HG02885 (cell line): Measurements from ENCODE around the gene ERN1.

Experiments used
- ATAC-seq: cut with Tn5 transposase; IDR thresholded peaks from one replicate; pipeline ENCODE4 v1.9.1; 2021; ENCODE audit warnings: mild to moderate bottlenecking; ENCODE audit not compliant: unreplicated experiment, poor library complexity

Gene ERN1

DNA sequence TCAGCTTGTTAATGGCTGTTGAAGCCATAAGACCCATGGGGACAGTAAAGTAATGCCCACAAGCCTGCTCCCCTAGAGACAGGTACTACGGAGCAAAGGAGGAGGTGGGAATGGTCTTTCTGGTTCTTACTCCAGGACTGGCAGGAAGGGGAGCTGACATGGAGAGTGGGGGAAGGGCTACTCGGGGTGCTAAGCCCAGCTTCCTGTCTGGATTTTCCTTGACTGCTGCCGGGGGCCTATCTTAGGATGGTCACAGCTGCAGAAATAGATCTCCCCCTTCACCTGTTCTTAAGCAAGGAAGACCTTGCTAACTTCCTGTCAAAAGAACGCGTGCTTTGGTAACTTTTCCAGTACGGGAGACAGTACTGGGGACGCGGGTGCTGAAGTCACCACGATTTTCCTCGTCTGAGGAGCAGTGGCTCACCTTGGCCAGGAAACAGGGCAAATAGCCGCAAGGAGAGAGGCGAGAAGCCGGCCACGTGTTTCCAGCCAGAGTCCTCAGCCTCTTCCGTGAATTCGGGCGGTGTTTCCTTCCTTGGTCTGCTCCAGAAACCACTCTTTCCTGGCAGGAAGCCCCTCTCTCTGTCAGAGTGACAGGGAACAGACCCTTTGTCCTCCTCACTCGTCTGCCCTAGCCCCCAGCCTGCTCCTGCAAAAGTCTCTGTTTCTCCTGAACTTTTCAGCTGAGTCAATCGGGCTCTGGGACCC, 132.4 kb downstream of the ERN1 start:
- no peak for ATAC-seq

DNA sequence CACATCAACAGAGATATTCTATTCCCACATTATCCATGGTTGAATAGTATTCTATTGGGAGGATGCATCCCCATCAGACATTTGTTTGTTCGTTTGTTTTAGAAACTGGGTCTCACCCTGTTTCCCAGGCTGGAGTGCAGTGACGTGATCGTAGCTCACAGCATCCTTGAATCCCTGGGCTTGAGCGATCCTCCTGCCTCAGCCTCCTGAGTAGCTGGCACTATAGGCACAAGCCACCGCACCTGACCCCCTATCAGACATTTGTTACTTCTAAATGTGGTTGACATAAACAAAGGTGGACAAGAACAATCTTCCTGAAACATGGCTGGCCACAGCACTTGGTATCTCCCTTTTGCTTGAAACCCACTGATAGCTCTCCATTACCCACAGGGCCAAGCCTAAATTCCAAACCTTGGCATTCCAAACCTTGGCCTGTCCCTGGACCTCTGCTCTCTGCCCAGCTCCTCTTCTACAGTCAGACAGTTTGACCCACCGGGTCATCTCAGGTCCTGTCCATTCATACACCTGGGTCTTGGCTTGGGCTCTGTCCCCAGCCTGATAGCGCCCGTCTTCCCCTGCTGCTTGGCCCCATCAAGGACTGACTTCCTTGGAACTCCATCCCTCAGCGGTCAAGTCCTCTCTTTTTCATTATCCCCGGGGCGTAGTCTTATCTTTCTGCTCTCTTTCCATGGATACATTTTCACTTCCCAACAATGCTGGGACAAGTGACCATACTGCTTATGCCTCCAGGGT, 133.3 kb downstream of the ERN1 start:
- no peak for ATAC-seq

DNA sequence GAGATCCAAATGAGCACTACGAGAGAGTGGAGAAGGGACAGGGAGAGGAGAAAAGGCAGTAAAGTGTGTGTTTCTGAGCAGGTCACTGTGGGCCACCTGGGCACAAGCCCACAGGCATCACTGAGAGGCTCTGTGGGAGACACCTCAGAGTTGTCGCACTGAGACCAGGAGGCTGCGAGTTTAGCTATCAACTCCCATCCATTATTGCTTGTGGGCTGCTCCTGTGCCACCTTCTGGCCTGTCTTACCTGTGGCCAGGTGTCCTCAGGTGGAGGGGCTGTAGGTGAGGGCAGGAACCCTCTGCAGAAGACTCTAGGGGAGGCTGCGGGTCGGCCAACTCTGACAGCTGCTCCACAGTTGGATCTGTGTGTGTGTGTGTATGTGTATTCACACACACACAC, 134.3 kb downstream of the ERN1 start:
- no peak for ATAC-seq

DNA sequence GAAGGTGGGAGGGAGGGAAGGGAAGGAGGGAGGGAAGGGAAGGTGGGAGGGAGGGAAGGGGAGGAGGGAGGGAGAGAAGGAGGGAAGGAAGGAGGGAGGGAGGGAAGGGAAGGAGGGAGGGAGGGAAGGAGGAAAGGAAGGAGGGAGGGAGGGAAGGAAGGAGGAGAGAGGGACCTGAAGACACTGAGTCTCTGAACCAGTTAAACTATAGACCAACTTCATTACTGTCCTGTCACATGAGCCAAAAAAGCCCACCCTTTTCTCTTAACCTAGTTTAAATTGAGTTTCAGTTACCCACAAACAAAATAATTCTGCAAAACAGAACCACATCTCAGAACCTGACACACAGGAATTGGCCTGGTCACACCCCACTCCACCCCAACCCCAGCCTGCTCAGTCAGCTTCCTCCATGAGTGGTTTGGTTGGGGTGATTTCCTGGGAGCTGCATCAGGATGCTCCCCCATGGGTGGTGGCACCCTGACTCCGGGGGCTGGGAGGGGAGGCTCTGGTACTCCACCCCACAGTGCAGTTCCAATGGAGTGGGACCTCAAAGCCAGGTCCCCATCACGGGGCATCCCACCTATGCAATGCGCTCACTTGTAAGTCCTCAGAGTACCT, 136.5 kb downstream of the ERN1 start:
- ATAC-seq, result no peak

DNA sequence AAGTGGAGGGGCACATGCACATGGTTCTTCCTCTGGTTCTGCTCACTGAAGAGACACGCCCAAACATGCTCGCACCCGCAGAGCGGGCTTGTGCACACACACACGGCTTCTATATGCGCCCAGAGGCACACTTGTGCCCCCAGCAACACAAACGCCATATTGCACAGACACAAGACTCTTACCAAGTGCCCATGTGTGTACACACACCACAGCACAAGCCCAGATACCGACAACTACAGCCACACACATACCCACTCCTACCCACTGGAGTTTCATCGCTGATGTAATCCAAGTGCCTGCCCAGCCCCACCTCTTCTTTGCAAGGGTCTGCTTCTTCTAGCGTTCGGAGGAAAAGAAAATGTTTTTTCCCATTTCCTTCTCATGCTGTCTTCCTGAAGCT, 138.3 kb downstream of the ERN1 start:
- no peak for ATAC-seq

DNA sequence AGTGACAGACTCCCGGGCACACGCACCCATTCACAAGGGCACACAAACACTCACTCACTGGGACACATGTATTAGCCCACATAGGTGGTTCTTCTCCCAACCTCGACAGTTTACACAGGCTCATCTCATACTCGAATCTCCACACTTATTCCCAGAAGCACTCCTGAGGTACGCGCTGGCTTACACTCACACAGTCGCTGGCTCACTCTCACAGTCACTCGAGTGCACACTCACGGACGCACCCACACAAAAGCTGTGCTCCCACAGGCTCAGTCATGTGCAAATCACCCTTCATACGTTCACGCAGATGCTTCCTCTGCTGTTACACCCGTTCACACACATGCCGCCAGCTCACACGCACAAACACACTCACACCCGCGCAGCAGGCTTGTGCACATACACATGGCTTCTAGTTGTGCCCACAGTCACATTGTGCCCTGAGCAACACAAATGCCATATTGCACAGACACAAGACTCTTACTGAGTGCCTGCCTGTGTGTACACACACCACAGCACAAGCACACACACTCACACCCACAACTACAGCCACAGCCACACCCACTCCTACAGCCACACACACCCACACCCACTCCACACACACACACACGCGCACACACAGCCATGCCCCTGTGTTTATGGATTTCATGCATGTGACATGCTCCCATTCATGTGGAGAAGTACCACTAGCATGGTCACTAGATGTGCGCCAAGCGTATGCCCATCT, 140.2 kb downstream of the ERN1 start:
- ATAC-seq, result no peak
